Measurements from ENCODE around the gene CDH8. TPM values are rescaled to one million over a fixed set of nuclear protein-coding genes. Genes with fewer than 3 reads are reported as not detected.
"Not testable (repeated sequence)": the region's sequence is repeated elsewhere in the genome, so short reads cannot be mapped to it uniquely, and the experiment has no call there.

CDH8 gene
- total RNA-seq, 2 donors from 2014 or later: 1.3 to 1.6 TPM

- no peak for DNase-seq (ENCODE audit: low spot score)
- intact Hi-C loops (cut with DNase I): no loop called here
These were observed 218.5 kb downstream of the CDH8 start for GRCh38 chr16:61817583-61818278.

- intact Hi-C loops (cut with DNase I): no loop called here
These were observed 221.4 kb downstream of the CDH8 start for GRCh38 chr16:61814726-61815347.

GRCh38 chr16:61813339-61813738, 222.9 kb downstream of the CDH8 start:
- peak; percentile 48 for DNase-seq (ENCODE audit: low spot score)
- intact Hi-C loops (cut with DNase I): no loop called here

More at GRCh38 chr16:61814726-61815347, 221.4 kb downstream of the CDH8 start:
- DNase-seq (ENCODE audit: low spot score): no peak

- no peak for DNase-seq (ENCODE audit: low spot score)
- intact Hi-C loops (cut with DNase I): no loop called here
These were observed 224.0 kb downstream of the CDH8 start for GRCh38 chr16:61812251-61812650.

- intact Hi-C loops (cut with DNase I): no loop called here
These were observed 228.7 kb downstream of the CDH8 start for GRCh38 chr16:61807551-61807950.

GRCh38 chr16:61801217-61801616, 235.0 kb downstream of the CDH8 start:
- intact Hi-C loops (cut with DNase I); DNase-seq (ENCODE audit: low spot score): not testable (repeated sequence)

More at GRCh38 chr16:61807551-61807950, 228.7 kb downstream of the CDH8 start:
- no peak for DNase-seq (ENCODE audit: low spot score)

- intact Hi-C loops (cut with DNase I): no loop called here
- no peak for DNase-seq (ENCODE audit: low spot score)
These were observed 237.5 kb downstream of the CDH8 start for GRCh38 chr16:61798741-61799140.

GRCh38 chr16:61797961-61798507, 238.2 kb downstream of the CDH8 start:
- intact Hi-C loops (cut with DNase I): no loop called here
- no peak for DNase-seq (ENCODE audit: low spot score)

GRCh38 chr16:61797296-61797795, 238.9 kb downstream of the CDH8 start:
- intact Hi-C loops (cut with DNase I): no loop called here
- no peak for DNase-seq (ENCODE audit: low spot score)

- DNase-seq (ENCODE audit: low spot score): no peak
- intact Hi-C loops (cut with DNase I): no loop called here
These were observed 243.9 kb downstream of the CDH8 start for GRCh38 chr16:61792194-61792909.

- no peak for DNase-seq (ENCODE audit: low spot score)
- intact Hi-C loops (cut with DNase I): no loop called here
These were observed 244.8 kb downstream of the CDH8 start for GRCh38 chr16:61791464-61791863.

GRCh38 chr16:61781855-61782254, 254.4 kb downstream of the CDH8 start:
- intact Hi-C loops (cut with DNase I); DNase-seq (ENCODE audit: low spot score): not testable (repeated sequence)

- intact Hi-C loops (cut with DNase I): no loop called here
- no peak for DNase-seq (ENCODE audit: low spot score)
These were observed 256.1 kb downstream of the CDH8 start for GRCh38 chr16:61780161-61780560.

GRCh38 chr16:61770301-61770700, 265.9 kb downstream of the CDH8 start:
- intact Hi-C loops (cut with DNase I): no loop called here
- DNase-seq (ENCODE audit: low spot score): no peak

- intact Hi-C loops (cut with DNase I): no loop called here
- no peak for DNase-seq (ENCODE audit: low spot score)
These were observed 272.2 kb downstream of the CDH8 start for GRCh38 chr16:61763991-61764390.

GRCh38 chr16:61763013-61763412, 273.2 kb downstream of the CDH8 start:
- intact Hi-C loops (cut with DNase I): no loop called here

GRCh38 chr16:61730997-61731396, 305.2 kb downstream of the CDH8 start:
- no peak for DNase-seq (ENCODE audit: low spot score)
- intact Hi-C loops (cut with DNase I): no loop called here

More at GRCh38 chr16:61763013-61763412, 273.2 kb downstream of the CDH8 start:
- no peak for DNase-seq (ENCODE audit: low spot score)

- DNase-seq (ENCODE audit: low spot score): no peak
- intact Hi-C loops (cut with DNase I): no loop called here
These were observed 309.5 kb downstream of the CDH8 start for GRCh38 chr16:61726701-61727100.

- no peak for DNase-seq (ENCODE audit: low spot score)
- intact Hi-C loops (cut with DNase I): no loop called here
These were observed 310.1 kb downstream of the CDH8 start for GRCh38 chr16:61726125-61726524.

- intact Hi-C loops (cut with DNase I): no loop called here
These were observed 314.7 kb downstream of the CDH8 start for GRCh38 chr16:61721544-61721943.

More at GRCh38 chr16:61721544-61721943, 314.7 kb downstream of the CDH8 start:
- no peak for DNase-seq (ENCODE audit: low spot score)

Data from posterior vena cava (tissue), 2 donors.